ENCODE data around the gene PPP4R2. TPM values are rescaled to one million over a fixed set of nuclear protein-coding genes. Genes with fewer than 3 reads are reported as not detected.

Gene PPP4R2
- polyA plus RNA-seq, 3 donors = 14.3 to 25.4 (median 18.7) TPM

DNA sequence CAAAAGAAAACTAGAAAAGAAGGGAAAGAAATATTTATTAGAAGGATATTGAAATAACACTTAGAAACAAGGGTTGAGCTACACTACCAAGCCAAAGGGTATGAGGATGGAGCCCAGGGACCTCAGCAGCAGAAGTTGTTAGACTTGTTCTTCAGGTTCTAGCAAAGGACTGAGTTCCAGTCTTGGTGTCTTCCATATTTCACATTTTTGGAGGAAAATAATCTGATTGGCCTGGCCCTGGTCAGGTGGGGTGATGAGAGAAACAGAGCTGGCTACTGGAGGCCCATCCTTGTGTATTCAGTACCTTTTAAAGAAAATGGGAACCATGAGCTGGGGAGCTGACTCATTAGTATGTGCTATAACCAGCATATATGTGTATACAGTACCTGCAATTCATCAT lies 28.2 kb downstream of the PPP4R2 start:
- Mint-ChIP-seq H3K27ac (peak overlapping the region in 1 of 7 donors; percentile 42), H3K4me1 (peaks cover 22% of the 10 kb centered on the region), H3K9me3 (peaks cover 0 to 1% (median 0%) of the 10 kb centered on the region in 7 donors), H3K36me3 (peaks cover 10 to 19% of the 10 kb centered on the region in 2 donors), H3K27me3 (ENCODE audit: low read depth in 3 of 3) (no peaks in the 10 kb centered on the region), H3K4me3 (no peak overlapping the region)
- Histone ChIP-seq H3K36me3 (replicated peaks in 1 of 2; ENCODE audit: control insufficient read depth in 1 of 2, insufficient read depth in 2 of 2, low read length in 2 of 2) (peaks cover 0 to 9% of the 10 kb centered on the region in 2 donors), H3K4me3 (replicated peaks in 1 of 3; ENCODE audit: low read depth in 2 of 3, low read length in 3 of 3) (no peak overlapping the region), H3K9me3 (replicated peaks in 1 of 2; ENCODE audit: control insufficient read depth in 1 of 2, insufficient read depth in 1 of 2, low read length in 2 of 2) (no peaks in the 10 kb centered on the region), H3K4me2 (replicated peaks; ENCODE audit: extremely low read depth, low read length, poor library complexity, severe bottlenecking) (no peak overlapping the region), H4K20me1 (ENCODE audit: insufficient read depth, low read length) (peaks cover 97% of the 10 kb centered on the region), H3K27me3 (ENCODE audit: control insufficient read depth in 2 of 2, insufficient read depth in 2 of 2, low read length in 2 of 2) (no peaks in the 10 kb centered on the region), H3K9ac (ENCODE audit: insufficient read depth, low read length, poor library complexity, severe bottlenecking) (no peak overlapping the region), H3K27ac (ENCODE audit: low read depth in 1 of 2, low read length in 2 of 2) (no peak overlapping the region), H3K79me2 (ENCODE audit: insufficient read depth, low read length) (peaks cover 100% of the 10 kb centered on the region), H2AFZ (ENCODE audit: insufficient read depth, low read depth, low read length, poor library complexity, severe bottlenecking) (no peak overlapping the region), H3K4me1 (ENCODE audit: control insufficient read depth in 1 of 2, insufficient read depth in 2 of 2, low read length in 2 of 2) (no peaks in the 10 kb centered on the region)
- DNase-seq = peak in 2 of 3 donors; percentile 5 to 19
- intact Hi-C loops (cut with micrococcal nuclease) = no loop called here
- TF ChIP-seq, protein P1, sequence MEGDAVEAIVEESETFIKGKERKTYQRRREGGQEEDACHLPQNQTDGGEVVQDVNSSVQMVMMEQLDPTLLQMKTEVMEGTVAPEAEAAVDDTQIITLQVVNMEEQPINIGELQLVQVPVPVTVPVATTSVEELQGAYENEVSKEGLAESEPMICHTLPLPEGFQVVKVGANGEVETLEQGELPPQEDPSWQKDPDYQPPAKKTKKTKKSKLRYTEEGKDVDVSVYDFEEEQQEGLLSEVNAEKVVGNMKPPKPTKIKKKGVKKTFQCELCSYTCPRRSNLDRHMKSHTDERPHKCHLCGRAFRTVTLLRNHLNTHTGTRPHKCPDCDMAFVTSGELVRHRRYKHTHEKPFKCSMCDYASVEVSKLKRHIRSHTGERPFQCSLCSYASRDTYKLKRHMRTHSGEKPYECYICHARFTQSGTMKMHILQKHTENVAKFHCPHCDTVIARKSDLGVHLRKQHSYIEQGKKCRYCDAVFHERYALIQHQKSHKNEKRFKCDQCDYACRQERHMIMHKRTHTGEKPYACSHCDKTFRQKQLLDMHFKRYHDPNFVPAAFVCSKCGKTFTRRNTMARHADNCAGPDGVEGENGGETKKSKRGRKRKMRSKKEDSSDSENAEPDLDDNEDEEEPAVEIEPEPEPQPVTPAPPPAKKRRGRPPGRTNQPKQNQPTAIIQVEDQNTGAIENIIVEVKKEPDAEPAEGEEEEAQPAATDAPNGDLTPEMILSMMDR (IDR thresholded peaks at IDR 0.05) = no peak

DNA sequence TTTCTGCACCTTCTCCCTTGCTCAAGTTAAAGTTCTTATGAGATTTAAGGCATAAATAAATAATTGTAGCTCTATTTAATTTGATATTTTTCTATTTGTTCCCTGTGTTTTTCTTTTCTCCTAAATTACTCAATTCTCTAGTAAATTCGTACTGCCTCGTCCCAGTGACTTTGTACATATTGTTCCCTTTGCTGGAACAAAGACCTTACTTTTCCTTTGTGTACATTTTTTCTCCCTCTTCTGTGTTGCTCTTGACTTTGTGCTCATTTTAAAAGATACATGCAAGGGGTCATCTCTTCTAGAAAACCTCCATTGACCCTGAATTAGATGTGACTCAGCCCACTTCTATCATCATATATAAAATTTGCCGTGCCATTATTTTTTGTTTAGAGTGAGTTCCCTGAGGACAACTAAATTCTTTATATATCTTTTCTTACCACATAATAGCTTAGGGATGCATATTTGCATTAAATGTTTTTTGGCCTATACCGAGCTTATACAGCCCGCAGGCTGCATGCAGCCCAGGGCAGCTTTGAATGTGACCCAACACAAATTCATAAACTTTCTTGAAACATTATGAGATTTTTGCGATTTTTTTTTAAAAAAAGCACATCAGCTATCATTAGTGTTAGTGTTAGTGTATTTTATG lies 29.6 kb downstream of the PPP4R2 start:
- H3K4me3 Mint-ChIP-seq = no peak overlapping the region
- peaks cover 21% of the 10 kb centered on the region for H3K4me1 Mint-ChIP-seq
- WGBS (ENCODE audit: insufficient coverage) = 100% methylated on average over 1 of the region's 6 CpGs
- Histone ChIP-seq H3K4me2 (replicated peaks; ENCODE audit: extremely low read depth, low read length, poor library complexity, severe bottlenecking) (no peak overlapping the region), H2AFZ (ENCODE audit: insufficient read depth, low read depth, low read length, poor library complexity, severe bottlenecking) (no peak overlapping the region), H3K79me2 (ENCODE audit: insufficient read depth, low read length) (peaks cover 100% of the 10 kb centered on the region), H3K4me1 (ENCODE audit: control insufficient read depth in 1 of 2, insufficient read depth in 2 of 2, low read length in 2 of 2) (no peaks in the 10 kb centered on the region), H3K4me3 (replicated peaks in 1 of 3; ENCODE audit: low read depth in 2 of 3, low read length in 3 of 3) (no peak overlapping the region), H3K36me3 (replicated peaks in 1 of 2; ENCODE audit: control insufficient read depth in 1 of 2, insufficient read depth in 2 of 2, low read length in 2 of 2) (peaks cover 0 to 9% of the 10 kb centered on the region in 2 donors), H4K20me1 (ENCODE audit: insufficient read depth, low read length) (peaks cover 97% of the 10 kb centered on the region), H3K27me3 (ENCODE audit: control insufficient read depth in 2 of 2, insufficient read depth in 2 of 2, low read length in 2 of 2) (no peaks in the 10 kb centered on the region), H3K27ac (ENCODE audit: low read depth in 1 of 2, low read length in 2 of 2) (no peak overlapping the region), H3K9me3 (replicated peaks in 1 of 2; ENCODE audit: control insufficient read depth in 1 of 2, insufficient read depth in 1 of 2, low read length in 2 of 2) (no peaks in the 10 kb centered on the region), H3K9ac (ENCODE audit: insufficient read depth, low read length, poor library complexity, severe bottlenecking) (no peak overlapping the region)
- H3K27me3 Mint-ChIP-seq (ENCODE audit: low read depth in 3 of 3) = peaks cover 0 to 2% (median 0%) of the 10 kb centered on the region in 3 donors
- H3K9me3 Mint-ChIP-seq = peaks cover 0 to 1% (median 0%) of the 10 kb centered on the region in 7 donors
- TF ChIP-seq, protein P1 (IDR thresholded peaks at IDR 0.05) = no peak
- peaks cover 10 to 27% of the 10 kb centered on the region in 2 donors for H3K36me3 Mint-ChIP-seq
- peak overlapping the region in 1 of 7 donors; percentile 1 for H3K27ac Mint-ChIP-seq
- intact Hi-C loops (cut with micrococcal nuclease) = no loop called here
- DNase-seq = no peak

All from CD14-positive monocyte (primary cell).